GM19035 (cell line): ENCODE results near the gene DIAPH2.
A peak's percentile ranks its signal among the peaks of the same experiment; 100 is the strongest.

Experiments
- ATAC-seq: cut with Tn5 transposase; IDR thresholded peaks from one replicate; pipeline ENCODE4 v1.9.1; 2021; ENCODE audit not compliant: unreplicated experiment

DIAPH2 gene

DNA sequence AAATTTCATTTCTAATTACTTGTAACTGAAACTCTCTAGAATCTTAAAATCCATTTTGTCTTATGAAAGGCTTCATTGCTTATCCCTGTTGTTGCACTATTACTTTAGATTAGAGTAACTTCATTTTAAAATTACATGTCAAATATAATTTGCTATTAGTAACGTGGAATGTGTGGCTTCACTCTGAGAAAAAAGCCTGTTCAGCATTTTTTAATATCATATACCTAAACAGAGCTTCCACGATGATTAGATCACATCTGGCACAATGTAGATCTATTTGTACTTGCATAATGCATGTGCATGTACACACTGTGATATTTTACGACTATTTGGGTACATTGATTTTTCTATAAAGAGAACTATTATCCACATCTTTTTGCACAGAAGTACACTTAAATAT lies 847.2 kb downstream of the DIAPH2 start:
- no peak for ATAC-seq

DNA sequence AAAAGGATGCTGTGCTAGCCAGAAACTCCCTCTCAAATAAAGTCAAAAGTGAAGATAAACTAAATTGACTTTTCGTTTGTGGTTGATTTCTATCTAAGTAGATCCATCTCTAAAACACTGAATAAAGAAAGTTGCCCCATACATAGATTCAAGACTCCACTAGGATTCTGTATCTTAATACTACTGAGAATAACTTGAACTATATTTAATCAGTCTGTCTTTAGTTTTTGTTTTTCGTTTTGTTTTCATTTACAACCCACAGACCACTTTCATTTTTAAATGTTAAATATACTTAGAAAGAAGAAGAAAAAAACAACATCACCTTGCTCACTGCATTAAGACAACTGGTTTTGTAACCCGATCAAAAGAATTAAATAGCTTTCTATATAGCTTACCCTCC lies 854.1 kb downstream of the DIAPH2 start:
- ATAC-seq = no peak

DNA sequence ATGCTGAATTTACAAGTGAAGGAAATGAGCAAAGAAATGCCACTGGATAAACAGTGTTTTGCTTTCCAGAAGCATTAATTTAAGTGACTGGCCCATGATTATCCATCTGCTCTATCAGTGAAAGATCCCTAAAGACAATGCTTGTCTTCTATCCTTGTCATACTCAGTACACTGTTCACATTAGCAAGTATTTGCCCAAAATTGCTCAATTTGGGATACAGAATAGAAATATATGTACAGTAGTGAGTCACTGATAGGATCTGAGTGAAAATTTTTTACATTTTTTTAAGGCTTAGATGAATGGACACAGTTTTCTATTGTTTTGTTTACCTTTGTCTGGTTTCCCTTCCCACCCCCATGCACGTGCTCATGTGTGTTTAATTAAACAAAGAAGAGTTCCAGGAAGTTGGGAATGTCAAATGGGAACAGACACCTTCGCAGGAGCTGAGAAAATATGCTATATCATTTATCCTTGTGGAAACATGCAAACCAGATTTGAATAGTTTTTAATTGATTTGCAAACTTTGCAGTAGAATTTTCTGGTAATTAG lies 855.4 kb downstream of the DIAPH2 start:
- ATAC-seq = no peak

DNA sequence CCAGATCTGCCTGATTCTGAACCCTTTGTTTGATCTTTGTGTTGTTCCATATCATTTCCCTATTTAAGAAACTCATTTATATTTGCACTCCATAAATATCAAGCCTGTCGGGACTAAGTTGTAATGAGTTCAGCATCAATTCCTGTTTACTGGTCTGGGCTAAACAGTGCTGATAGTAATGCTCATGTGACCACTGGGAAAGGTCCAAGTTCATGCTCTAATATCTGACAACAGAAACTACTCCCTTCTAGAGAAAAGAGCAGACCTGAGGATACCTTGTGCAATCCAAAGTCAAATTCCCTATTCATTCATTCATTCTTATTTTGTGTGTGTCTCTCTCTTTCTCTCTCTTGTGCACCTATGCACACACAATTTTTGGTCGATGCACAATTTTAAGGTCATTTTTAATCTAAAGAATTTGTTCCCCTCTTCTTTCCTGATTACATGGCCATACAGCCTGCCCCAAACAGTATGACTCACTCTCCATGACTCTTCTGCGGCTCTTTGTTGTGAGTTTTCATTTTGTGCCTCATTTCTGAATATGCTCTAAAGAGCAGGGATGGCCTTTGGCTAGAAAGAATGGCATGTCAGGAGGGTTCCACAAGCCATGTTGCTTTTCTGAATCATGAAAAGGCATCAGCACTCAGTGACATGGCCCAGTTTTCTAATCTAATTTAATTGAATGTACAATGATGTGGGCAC lies 863.4 kb downstream of the DIAPH2 start:
- no peak for ATAC-seq

DNA sequence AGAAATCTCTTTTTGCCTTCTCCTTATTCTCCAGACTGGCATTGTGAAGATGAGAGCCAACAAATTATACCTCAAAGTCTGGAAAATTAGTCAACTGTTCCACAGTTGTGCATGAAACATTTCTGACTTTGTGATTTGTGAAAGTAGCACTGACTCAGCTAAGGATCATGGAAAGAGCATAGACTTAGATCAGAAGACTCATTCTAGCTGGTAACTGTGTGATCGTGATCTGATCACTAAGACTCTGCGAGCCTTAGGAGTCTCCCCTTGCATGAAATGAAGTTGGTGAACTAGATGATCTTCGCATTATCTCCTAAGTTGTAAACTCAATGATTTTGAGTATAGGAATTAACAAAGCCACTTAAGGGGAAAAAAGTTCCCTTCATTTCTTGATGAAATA lies 867.2 kb downstream of the DIAPH2 start:
- ATAC-seq = no peak

DNA sequence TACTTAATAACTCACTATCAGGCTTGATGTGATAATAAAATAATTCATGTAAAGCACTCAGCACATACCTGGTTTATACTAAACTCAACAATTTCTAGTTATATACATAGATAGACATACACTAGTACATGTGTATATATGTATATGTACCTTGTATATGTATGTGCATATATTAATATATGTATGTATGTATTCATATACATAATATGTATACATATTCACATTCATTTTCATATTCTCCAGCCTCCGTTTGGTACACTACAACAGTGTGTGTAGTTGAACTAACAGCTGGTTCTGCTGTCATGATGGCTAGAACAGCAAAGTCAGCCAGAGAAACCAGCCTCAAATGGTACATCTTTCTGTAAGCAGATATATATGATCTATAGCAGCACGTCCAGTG lies 869.2 kb downstream of the DIAPH2 start:
- no peak for ATAC-seq

DNA sequence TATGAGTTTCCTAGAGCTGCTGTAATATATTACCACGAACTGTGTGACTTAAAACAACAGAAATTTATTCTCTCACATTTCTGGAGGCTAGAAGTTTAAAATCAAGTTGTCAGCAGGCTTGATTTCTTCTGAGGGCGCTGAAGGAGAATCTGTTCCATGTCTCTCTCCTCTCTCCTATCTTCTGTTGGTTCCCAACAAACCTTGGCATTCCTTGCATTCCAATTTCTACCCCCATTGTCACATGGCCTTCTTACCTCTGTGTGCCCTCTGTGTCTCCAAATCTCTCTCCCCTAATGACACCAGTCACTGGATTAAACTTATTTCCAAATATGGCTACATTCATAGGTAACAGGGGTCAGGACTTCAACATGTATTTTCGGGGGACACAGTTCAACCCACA lies 871.7 kb downstream of the DIAPH2 start:
- ATAC-seq = no peak

DNA sequence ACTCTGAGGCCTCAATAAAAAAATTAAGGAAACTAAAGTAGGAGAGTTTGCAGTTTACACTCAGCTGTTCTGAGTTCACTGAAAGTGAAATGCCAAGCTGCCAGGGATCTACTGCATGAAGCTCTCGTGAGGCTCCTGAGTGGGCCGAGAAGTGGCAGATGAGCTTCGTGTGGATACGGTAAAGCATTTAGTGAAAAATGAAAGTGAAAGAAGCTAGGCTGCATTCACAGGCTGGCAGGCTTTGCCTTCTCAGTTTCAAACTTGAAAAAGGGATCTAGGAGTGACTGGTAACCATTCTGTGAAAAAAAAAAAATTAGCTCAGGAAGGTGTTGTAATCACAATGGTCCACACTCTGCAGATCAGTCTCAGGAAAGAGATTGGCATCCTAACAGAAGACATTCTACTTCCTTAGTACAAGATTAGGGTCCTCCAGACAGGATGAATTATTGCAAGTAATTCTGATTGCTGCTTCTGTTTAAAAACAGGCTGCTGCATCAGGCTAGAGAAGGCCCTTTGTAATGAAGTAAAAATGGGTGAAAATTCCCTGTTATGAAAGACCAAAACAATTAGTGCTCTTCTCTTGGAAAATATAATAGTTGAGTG lies 879.0 kb downstream of the DIAPH2 start:
- ATAC-seq = peak; percentile 99

DNA sequence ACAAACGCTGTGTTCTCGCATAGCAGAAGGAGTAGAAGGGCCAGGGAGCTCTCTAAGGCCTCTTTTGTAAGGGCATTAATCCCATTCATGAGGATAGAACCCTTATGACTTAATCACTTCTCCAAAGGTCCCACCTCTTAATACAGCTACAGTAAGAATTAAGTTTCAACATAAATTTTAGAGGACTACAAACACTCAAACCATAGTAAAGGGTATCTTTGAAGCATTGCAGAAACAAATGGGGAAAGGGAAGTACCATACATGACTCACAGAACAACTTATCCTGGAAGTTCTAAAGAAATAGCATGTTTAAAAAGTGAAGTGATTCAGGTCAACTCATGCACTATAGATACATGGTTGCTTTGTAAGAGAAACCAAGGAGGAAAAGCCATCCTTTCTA lies 879.9 kb downstream of the DIAPH2 start:
- ATAC-seq = no peak

DNA sequence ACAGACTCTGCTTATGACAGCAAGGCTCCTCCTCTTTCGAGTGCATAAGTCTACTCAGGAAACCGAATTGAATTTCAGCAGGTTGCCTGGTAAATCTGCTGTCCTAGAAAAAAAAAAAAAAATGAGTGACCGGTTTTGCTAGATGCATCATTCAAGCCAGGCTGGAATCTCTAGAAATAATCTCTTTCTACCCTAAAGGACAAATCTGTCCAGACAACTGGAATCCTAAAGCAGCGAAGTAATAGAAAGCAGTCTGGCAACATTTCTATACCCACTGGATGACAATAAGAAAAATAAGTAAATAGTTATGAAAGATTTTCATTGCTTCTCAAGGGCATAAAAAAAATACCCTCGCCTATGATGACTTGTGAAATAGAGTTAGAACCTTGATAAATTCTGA lies 902.5 kb downstream of the DIAPH2 start:
- no peak for ATAC-seq

DNA sequence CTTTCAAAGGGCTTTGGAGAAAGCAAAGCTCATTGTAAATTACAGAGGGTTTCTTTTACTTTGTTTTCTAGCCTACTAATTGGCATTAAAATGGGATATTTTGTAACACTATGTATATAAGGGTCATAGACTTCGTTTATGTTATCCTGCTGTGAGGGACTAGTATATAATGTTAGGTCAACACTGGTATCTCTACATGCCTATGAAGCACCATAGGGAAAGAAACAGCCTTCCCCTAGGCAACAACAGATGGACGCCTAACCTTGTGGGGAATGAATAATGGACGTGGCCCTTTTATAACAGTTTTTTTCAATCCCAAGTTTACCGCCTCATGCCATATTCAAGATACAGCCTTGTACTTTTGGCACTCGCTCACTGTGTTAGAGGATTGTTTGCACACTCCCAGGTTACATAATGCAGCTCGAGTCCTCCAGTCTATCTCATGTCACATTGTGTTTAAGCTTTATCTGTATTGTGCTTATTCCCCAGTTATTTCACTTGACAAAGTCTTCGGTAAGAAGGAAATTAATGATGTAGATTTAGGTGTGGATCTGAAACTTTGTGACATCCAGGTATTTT lies 910.1 kb downstream of the DIAPH2 start:
- no peak for ATAC-seq

DNA sequence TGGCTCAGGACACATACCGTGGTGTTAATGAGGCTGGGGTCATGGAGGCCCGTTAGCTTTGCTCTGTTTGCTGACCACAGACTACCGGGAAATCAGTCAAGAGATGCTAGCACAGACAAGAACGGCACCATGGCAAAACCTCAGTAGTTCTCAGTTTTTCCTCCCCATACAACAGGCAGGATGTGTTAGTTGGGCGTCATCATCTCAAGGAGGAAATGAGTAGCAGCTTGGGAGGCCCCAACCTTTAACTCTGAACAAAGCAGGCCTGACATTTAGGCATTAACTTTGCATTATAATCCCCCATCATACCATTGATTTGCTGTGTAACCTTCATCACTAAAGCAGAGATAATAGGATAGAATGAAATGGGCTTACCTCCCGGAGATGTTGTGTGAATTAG lies 913.3 kb downstream of the DIAPH2 start:
- ATAC-seq = no peak

DNA sequence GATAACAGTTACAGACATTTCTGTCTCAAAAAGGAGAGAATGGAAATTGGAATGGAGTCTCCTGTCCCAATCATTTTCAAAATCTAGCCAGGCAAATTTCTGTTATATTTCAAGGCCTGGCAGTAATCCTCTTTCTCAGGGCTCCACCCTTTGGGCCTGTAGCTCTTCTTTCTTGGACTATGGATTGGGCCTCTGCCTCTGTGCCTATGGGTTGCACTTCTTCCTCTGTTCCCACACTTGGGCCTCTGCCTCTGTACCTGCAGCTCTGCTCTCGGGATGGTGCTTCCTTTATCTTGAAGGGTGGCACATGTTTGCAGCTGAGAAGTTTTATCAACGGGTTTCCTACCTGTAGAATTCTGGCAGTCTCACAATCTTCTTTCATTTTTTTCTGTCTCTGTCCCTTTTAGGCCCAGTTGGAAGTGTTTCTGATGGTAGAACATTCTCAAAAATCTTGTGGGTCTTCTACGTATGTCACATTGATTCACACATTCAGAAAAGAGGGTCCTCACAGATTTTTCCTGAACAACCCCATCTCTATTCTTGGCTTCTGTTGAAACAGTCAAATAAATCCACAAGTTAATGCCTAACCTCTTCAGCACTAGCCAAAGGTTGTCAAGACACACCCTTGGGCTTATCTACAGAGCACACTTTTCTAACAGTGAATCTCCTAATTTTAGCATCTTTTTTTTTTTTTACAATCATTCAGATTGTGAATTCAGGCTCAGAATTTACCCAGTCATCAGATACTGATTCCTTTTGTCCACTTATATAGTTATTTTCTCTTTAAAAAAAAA lies 918.0 kb downstream of the DIAPH2 start:
- no peak for ATAC-seq

DNA sequence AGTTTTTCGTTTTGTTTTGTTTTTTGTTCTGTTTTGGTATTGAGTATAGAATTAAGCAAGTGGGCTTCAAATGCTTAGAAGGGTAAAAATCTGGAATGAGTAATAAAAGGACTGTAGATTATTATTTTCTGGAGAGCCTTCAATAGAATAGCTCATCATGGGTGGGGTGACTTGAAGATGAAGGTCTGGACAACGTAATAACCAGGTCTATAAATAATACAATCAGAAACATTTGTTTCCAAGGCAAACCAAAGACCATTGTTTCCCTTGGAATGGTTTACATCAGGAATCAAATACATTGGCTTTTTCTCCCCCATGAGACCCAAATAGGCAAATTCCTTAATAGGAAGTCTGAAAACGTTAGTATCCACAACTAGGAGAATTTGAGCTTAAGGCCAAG lies 920.6 kb downstream of the DIAPH2 start:
- no peak for ATAC-seq

DNA sequence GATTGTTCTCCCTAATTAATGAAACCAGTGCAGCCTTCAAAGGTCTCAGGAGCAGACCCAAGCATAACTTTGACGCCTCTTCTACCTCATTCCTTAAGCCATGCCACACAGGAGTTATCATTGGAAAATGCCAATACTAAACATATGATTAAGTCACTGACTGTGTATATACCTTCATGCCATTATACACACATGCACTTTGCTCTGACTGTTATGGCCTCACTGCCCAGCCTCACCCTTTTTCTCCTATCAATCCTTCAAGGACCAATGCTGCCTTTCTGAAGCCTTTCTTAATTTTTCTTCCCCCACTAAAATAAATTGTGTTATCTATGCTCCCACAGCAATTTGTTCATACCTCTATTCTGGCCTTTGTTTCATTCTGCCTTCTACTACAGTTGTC lies 924.7 kb downstream of the DIAPH2 start:
- ATAC-seq = no peak

DNA sequence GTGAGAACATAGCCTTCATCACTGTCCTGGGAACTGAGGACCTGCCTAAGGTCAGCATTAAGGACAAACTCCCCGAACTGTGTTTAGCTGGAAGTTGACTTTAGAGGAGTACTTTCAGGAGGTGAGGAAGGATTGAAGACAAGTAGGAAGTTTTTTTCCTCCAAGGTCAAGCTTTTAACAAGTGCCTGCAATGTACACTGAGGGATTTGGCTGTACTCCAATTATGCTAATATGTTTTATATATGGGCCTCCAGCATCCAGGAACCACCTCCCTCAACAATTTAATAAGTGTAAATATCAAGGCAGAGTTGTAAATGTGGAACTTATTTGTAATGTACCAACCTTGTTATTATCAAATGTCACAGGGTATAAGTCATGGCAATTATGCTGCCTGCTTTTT lies 925.3 kb downstream of the DIAPH2 start:
- no peak for ATAC-seq

DNA sequence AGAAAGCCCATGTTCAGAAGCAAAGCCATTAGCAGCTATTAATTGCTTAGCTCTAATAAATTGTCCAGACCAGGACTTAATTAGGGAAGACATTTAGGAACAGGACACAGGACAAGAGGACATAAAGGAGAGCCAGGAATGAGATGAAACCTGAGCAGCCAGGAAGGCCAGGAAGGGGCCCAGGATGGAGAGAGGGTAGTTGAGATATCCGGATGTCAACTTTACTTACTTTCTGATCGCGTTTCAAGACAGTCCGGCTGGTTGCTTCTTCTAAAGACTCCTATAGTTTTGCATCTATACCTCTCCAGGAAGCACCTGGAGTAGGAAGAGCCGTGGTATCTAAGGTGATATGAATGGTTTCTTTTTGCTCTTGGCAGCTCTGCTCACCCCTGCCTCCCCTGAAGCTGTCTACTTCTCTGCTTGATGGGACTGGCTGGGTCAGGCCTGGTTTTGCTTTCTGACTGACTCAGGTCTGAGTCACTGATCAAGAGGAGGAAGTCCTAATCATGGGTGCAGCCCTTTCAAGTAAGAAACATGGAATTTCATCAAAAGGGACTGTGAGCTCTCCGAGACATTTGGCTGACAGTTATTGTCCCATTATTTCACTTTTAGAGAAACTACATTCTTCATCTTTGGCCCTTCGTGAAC lies 932.4 kb downstream of the DIAPH2 start:
- ATAC-seq = peak; percentile 97

DNA sequence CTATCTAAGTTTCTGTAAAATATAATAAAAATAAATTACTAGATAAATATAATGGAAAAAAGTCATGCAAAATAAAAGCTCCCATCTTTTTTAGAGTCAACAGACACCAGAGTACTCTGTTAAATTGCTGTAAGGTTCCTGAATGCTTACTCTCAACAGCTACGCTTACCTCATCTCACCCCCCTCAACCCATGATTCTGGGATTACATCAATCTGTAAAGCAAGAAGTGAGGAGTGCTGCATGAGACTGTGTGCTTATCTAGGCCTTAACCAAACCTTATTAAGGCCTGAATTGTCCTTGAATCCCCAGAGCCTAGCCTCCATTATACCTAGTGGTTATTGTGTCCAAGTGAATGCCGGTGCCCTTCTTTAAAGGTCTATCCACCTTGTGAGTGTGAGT lies 934.9 kb downstream of the DIAPH2 start:
- ATAC-seq = no peak

DNA sequence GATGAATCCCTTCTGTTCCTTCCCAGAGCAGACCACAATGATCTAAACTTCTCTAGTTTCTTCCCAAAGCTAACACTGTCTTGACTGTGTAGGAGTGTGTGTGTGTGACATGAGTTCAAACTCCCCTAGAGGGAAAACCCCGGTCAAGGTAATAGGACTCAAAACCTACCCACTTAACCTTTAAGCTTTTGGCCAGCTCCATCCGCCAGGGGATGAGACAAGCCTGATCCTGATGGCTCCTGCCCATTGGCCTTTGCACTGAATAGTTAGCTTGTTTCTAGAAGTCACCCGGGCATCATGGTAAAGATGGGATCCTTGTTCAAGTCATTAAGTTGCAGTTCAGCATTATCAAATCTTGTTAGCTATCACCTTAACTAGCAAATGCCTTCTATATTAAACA lies 937.5 kb downstream of the DIAPH2 start:
- no peak for ATAC-seq

DNA sequence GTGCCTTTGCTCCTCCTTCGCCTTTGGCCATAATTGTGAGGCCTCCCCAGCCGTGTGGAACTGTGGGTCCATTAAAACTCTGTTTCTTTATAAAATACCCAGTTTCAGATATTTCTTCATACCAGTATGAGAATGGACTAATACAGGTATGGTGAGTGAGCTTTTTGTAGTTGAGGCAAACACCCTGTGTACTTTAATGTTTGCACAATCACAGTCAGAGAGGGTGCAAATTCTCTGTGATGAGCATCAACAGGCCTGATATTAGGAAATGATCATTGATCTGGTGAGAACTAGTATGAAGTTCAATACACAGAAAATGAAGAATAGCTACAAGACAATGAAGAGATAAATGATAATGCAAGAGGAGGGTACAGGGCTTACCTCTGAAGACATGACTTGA lies 943.7 kb downstream of the DIAPH2 start:
- ATAC-seq = no peak
